ENCODE measurements around the gene CD200. TPM values are rescaled to one million over a fixed set of nuclear protein-coding genes. Genes with fewer than 3 reads are reported as not detected.

Gene CD200
- total and polyA plus RNA-seq, 10 of the 15 experiments (the other 5 are each of a cell fraction or from before 2014, with no cell fraction given) = 21.2 to 84.3 (median 33.2) TPM

- TF ChIP-seq CBX5 (IDR thresholded peaks at IDR 0.05; ENCODE audit: low read depth) (no peak), PAX8 (IDR thresholded peaks at IDR 0.05) (no peak), BMI1 (IDR thresholded peaks at IDR 0.05; ENCODE audit: borderline replicate concordance) (no peak), CREB1 (IDR thresholded peaks at IDR 0.05; ENCODE audit: low read depth) (no peak), RCOR1 (conservative IDR thresholded peaks at IDR 0.05; ENCODE audit: low read depth, low read length) (no peak), PBX3 (IDR thresholded peaks at IDR 0.05; ENCODE audit: insufficient replicate concordance, low read depth, low read length) (no peak), RELB (IDR thresholded peaks at IDR 0.05; ENCODE audit: low read depth) (peak; percentile 63), NFYA (IDR thresholded peaks at IDR 0.05; ENCODE audit: borderline replicate concordance, low read depth, low read length) (no peak), SMC3 (IDR thresholded peaks at IDR 0.05; ENCODE audit: borderline replicate concordance, low read length) (no peak), E2F8 (IDR thresholded peaks at IDR 0.05; ENCODE audit: low read depth, partially characterized antibody) (no peak), ZNF384 (IDR thresholded peaks at IDR 0.05; ENCODE audit: borderline replicate concordance, low read depth, low read length) (no peak), EGR1 (IDR thresholded peaks at IDR 0.05; ENCODE audit: borderline replicate concordance in 1 of 2, low read depth in 2 of 2, low read length in 2 of 2) (no peak), ZNF217 (IDR thresholded peaks at IDR 0.05) (no peak), NFXL1 (IDR thresholded peaks at IDR 0.05; ENCODE audit: borderline replicate concordance) (no peak), POLR2AphosphoS5 (IDR thresholded peaks at IDR 0.05; ENCODE audit: low read length) (no peak), MTA3 (IDR thresholded peaks at IDR 0.05; ENCODE audit: borderline replicate concordance, low read length) (no peak), BRCA1 (IDR thresholded peaks at IDR 0.05; ENCODE audit: low read depth, low read length) (no peak), GABPA (IDR thresholded peaks at IDR 0.05; ENCODE audit: low read depth) (no peak), ZBED1 (IDR thresholded peaks at IDR 0.05; ENCODE audit: borderline replicate concordance) (no peak), RELA (IDR thresholded peaks at IDR 0.05; ENCODE audit: borderline replicate concordance, partially characterized antibody) (peak; percentile 51), HDAC2 (IDR thresholded peaks at IDR 0.05) (no peak), BCL3 (IDR thresholded peaks at IDR 0.05; ENCODE audit: borderline replicate concordance, insufficient read depth, low read depth, low read length, poor library complexity, severe bottlenecking) (peak; percentile 27), MYC (IDR thresholded peaks at IDR 0.05; ENCODE audit: insufficient read depth, insufficient read length, insufficient replicate concordance, low read length, severe bottlenecking) (no peak), DPF2 (IDR thresholded peaks at IDR 0.05) (peak; percentile 24; the same call in 1 of the 2 replicates)
Observed at GRCh38 chr3:112346491-112347122, 13.7 kb downstream of the CD200 start (continued).

All from GM12878 (cell line).